Epithelial cell of proximal tubule (primary cell): ENCODE measurements around the gene NTRK1. TPM values are rescaled to one million over a fixed set of nuclear protein-coding genes. Genes with fewer than 3 reads are reported as not detected.

ENCODE experiments used
- DNase-seq: peaks from one replicate; pipeline ENCODE4 v3.0.0-alpha.2; 2011; ENCODE audit warnings: low read depth
- H3K4me3 ChIP-seq: 2 replicates; pipeline ENCODE4 v1.5.1; 2011; ENCODE audit warnings: low read depth, mild to moderate bottlenecking, low read length
- CTCF ChIP-seq: conservative IDR thresholded peaks from 2 replicates; pipeline ENCODE4 v1.5.1; 2012; ENCODE audit warnings: low read depth, mild to moderate bottlenecking, low read length
- total RNA-seq: library from RNA; depleted of rRNA; stranded (reverse); fragments of >200 nt; gene quantifications from 2 replicates; pipeline ENCODE4 v1.2.3, GENCODE V29; 2015

NTRK1 gene
- total RNA-seq, 1 donor from 2014 or later = not detected

GRCh38 chr1:156826630-156827029, 34.0 kb upstream of the NTRK1 start:
- H3K4me3 ChIP-seq = no peak overlapping the region
- no peak for TF ChIP-seq CTCF
- no peak for DNase-seq

DNA sequence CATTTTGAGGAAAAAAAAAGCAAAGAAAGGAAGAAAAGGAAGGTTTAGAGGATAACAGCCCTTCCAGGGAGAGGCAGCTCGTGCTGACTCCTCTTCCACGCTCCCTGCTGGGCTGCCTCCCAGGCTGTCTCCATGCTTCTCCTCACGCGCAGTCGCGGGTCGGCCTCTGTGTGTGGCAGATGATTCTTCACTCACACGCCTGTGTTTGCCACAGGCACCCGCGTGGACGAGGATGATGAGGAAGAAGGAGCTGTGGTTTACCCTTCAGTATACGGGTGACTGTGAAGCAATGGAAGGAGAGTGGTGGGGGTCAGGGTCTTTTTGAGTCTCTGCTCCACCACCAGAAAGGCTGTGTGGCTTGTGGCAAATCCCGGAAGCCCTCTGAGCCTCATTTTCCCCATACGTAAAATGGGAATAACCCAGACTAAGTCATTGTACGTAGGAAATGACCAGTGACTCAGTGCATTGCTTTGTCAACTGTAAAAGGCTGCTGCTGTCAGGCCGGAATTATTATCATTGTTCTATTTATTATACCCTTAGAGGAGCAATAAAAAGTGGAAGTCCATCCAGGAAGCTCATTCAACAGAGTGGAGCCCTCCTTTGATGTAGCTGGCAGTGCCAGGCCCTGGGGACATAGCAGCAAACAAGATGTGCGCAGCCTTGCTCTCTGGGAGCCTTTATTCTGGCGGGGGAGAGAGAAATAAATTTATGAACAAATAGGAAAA, 32.1 kb upstream of the NTRK1 start:
- no peak for TF ChIP-seq CTCF

DNA sequence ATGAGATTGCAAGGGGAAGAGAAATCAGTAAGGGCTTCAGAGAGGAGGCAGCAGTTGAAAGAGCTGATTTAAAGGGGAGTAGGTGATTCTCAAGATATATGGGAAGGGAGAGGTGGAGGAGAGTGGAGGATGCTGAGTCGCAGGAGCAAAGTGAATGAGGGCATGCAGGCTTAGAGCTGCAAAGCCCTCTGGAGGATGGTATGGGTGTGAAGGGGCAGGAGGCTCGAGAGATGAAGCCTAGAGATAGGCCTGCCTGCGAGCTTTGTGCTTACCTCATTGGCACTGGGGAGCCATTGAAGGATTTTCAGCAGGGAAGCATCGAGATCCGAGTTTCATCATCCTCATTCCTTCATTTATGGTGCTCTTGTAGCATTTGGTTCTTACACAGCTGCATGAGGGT, 28.2 kb upstream of the NTRK1 start:
- no peak for TF ChIP-seq CTCF
- DNase-seq = no peak
- H3K4me3 ChIP-seq = no peak overlapping the region

More for the DNA sequence above, 32.1 kb upstream of the NTRK1 start:
- no peak for DNase-seq
- no peak overlapping the region for H3K4me3 ChIP-seq

- no peak for TF ChIP-seq CTCF
- no peak for DNase-seq
- no peak overlapping the region for H3K4me3 ChIP-seq
Observed at GRCh38 chr1:156833603-156834002, 27.1 kb upstream of the NTRK1 start.

DNA sequence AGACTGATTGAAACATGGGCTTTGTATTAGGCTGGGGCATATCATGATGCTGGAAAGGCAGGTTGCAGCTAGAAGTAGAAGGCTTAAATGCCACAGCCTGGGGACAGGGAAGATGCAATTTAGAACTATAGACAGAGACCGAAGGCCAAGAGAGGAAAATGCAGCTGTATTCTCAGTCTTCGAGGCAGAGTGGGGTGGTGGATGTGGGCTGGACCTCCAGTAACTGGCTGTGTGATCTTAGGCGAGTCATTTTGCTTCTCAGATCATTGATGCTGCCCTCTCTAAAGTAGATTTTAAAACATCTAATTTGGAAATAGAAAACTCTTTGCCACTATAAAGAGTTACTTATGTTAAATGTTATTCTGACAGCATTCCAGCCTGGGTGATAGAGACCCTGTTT, 26.3 kb upstream of the NTRK1 start:
- no peak overlapping the region for H3K4me3 ChIP-seq
- TF ChIP-seq CTCF = no peak
- no peak for DNase-seq

- TF ChIP-seq CTCF = no peak
- no peak overlapping the region for H3K4me3 ChIP-seq
- DNase-seq = no peak
Observed at GRCh38 chr1:156836041-156836654, 24.5 kb upstream of the NTRK1 start.

GRCh38 chr1:156836892-156837291, 23.8 kb upstream of the NTRK1 start:
- no peak overlapping the region for H3K4me3 ChIP-seq
- no peak for TF ChIP-seq CTCF
- no peak for DNase-seq
